DND-41 (cell line): ENCODE measurements around the gene THOP1.
A peak's percentile ranks its signal among the peaks of the same experiment; 100 is the strongest.

Source experiments
- ATAC-seq: fragments of 200-7000 bp; cut with Tn5 transposase; 3 replicates; pipeline ENCODE4 v1.9.1; 2021; ENCODE audit warnings: low read depth; ENCODE audit not compliant: insufficient read depth
- DNase-seq: peaks from one replicate; pipeline ENCODE4 v3.0.0-alpha.2; 2020
- H2AFZ ChIP-seq: 2 replicates; pipeline ENCODE4 v1.6.0; 2012; ENCODE audit warnings: low read depth, low read length
- H3K27ac ChIP-seq: 2 replicates; pipeline ENCODE4 v1.5.1; 2012; ENCODE audit warnings: low read length, inconsistent platforms
- H3K27me3 ChIP-seq: fragments of 200-600 bp; sonication (generic); 2 replicates; pipeline ENCODE4 v1.6.0; 2012; ENCODE audit warnings: low read length, mild to moderate bottlenecking, inconsistent platforms; ENCODE audit not compliant: insufficient read depth, poor library complexity
- H3K36me3 ChIP-seq: 2 replicates; pipeline ENCODE4 v1.5.1; 2012; ENCODE audit warnings: low read length, inconsistent platforms; ENCODE audit not compliant: insufficient read depth
- H3K4me1 ChIP-seq: 2 replicates; pipeline ENCODE4 v1.5.1; 2012; ENCODE audit warnings: mild to moderate bottlenecking, low read length; ENCODE audit not compliant: insufficient read depth
- H3K4me2 ChIP-seq: 2 replicates; pipeline ENCODE4 v1.6.0; 2012; ENCODE audit warnings: mild to moderate bottlenecking, moderate library complexity, low read length, inconsistent platforms; ENCODE audit not compliant: insufficient read depth
- H3K4me3 ChIP-seq, 2 experiments: fragments of 200-600 bp in 1 of 2; shearing (Covaris generic) in 1 of 2; 2 replicates each; pipeline ENCODE4 v1.5.1; 2012 to 2016; ENCODE audit warnings: inconsistent platforms in 2 of 2, low read length in 2 of 2, mild to moderate bottlenecking in 2 of 2, low read depth in 1 of 2, moderate library complexity in 1 of 2
- H3K79me2 ChIP-seq: 2 replicates; pipeline ENCODE4 v1.6.0; 2012; ENCODE audit warnings: low read length, inconsistent platforms; ENCODE audit not compliant: insufficient read depth
- H3K9ac ChIP-seq: 2 replicates; pipeline ENCODE4 v1.6.0; 2012; ENCODE audit warnings: low read depth, mild to moderate bottlenecking, inconsistent platforms, low read length, moderate library complexity
- H3K9me3 ChIP-seq: 2 replicates; pipeline ENCODE4 v1.5.1; 2012; ENCODE audit warnings: low read length, moderate library complexity, mild to moderate bottlenecking, inconsistent platforms; ENCODE audit not compliant: insufficient read depth, severe bottlenecking
- H4K20me1 ChIP-seq: 2 replicates; pipeline ENCODE4 v1.6.0; 2012; ENCODE audit warnings: low read length; ENCODE audit not compliant: insufficient read depth
- CTCF ChIP-seq: IDR thresholded peaks from 2 replicates; pipeline ENCODE4 v1.5.1; 2012; ENCODE audit warnings: borderline replicate concordance, low read length, moderate library complexity, mild to moderate bottlenecking; ENCODE audit not compliant: poor library complexity, severe bottlenecking; ENCODE audit errors: extremely low read depth
- EZH2 ChIP-seq: IDR thresholded peaks from 3 replicates; pipeline ENCODE4 v1.6.1; 2012; ENCODE audit warnings: borderline replicate concordance, low read depth, mild to moderate bottlenecking, moderate library complexity, low read length, inconsistent platforms; ENCODE audit not compliant: severe bottlenecking

THOP1 gene

GRCh38 chr19:2853015-2853606 lies 67.8 kb downstream of the THOP1 start:
- Histone ChIP-seq H3K9ac (no peak overlapping the region), H3K27ac (no peak overlapping the region), H2AFZ (no peak overlapping the region), H3K4me1 (peaks cover 25% of the 10 kb centered on the region), H4K20me1 (no peaks in the 10 kb centered on the region), H3K79me2 (peaks cover 17% of the 10 kb centered on the region; the same call in 1 of the 2 replicates), H3K9me3 (peaks cover 38% of the 10 kb centered on the region), H3K27me3 (no peaks in the 10 kb centered on the region), H3K4me3 (no peak overlapping the region), H3K36me3 (peaks cover 60% of the 10 kb centered on the region), H3K4me2 (no peak overlapping the region)
- ATAC-seq: no peak
- no peak for DNase-seq
- TF ChIP-seq EZH2 (no peak), CTCF (no peak)

GRCh38 chr19:2854849-2855248 lies 69.5 kb downstream of the THOP1 start:
- Histone ChIP-seq H3K4me3 (no peak overlapping the region), H4K20me1 (no peaks in the 10 kb centered on the region), H3K9me3 (peaks cover 38% of the 10 kb centered on the region), H3K27me3 (no peaks in the 10 kb centered on the region), H3K27ac (no peak overlapping the region), H3K4me1 (peaks cover 25% of the 10 kb centered on the region), H3K9ac (no peak overlapping the region), H3K4me2 (no peak overlapping the region), H2AFZ (no peak overlapping the region), H3K79me2 (peaks cover 6% of the 10 kb centered on the region; the same call in 1 of the 2 replicates), H3K36me3 (peaks cover 57% of the 10 kb centered on the region)
- TF ChIP-seq CTCF: no peak
- DNase-seq: no peak
- no peak for ATAC-seq

GRCh38 chr19:2856457-2857050 lies 71.3 kb downstream of the THOP1 start:
- ATAC-seq (peak; percentile 80), DNase-seq (peak; percentile 29)
- peaks cover 28% of the 10 kb centered on the region for H3K9me3 ChIP-seq
- peaks cover 25% of the 10 kb centered on the region for H3K4me1 ChIP-seq
- H2AFZ ChIP-seq: no peak overlapping the region
- no peaks in the 10 kb centered on the region for H3K79me2 ChIP-seq
- TF ChIP-seq EZH2: no peak
- no peak for TF ChIP-seq CTCF
- H3K4me3 ChIP-seq: no peak overlapping the region
- no peak overlapping the region for H3K4me2 ChIP-seq
- no peaks in the 10 kb centered on the region for H3K27me3 ChIP-seq
- H4K20me1 ChIP-seq: no peaks in the 10 kb centered on the region
- H3K9ac ChIP-seq: no peak overlapping the region
- H3K36me3 ChIP-seq: peaks cover 40% of the 10 kb centered on the region
- 0 out of 2 replicates have a peak overlapping the region, but pooled peaks have one; percentile 36 for H3K27ac ChIP-seq
